ENCODE data around the gene RPUSD4. TPM values are rescaled to one million over a fixed set of nuclear protein-coding genes. Genes with fewer than 3 reads are reported as not detected.

Gene RPUSD4
- total RNA-seq, 1 donor: 20.3 TPM

DNA sequence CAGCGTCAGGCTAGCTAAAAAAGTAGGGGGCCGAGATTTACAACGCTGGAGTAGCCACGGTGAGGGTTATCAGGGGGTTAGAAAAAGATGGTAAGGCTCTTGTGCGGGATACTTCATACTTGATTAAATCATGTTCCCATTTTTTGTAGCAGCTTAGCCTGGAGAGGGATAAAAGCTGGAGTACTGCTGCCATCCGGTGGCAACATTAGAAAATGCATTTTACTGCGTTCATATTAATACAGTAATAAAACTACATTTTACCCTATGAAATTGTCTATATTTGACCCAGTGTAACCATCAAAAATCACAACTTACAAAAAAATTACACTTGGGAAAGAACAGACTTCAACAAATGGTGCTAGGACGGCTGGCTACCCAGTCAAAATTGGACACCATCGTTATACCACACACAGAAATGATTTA is 17.3 kb downstream of the RPUSD4 start:
- Histone ChIP-seq H3K9me3 (ENCODE audit: low read depth, low read length) (no peaks in the 10 kb centered on the region), H3K4me1 (ENCODE audit: insufficient read depth, low read length) (no peaks in the 10 kb centered on the region), H3K4me3 (ENCODE audit: low read length) (no peak overlapping the region), H3K27me3 (ENCODE audit: insufficient read depth, low read length) (no peaks in the 10 kb centered on the region)

DNA sequence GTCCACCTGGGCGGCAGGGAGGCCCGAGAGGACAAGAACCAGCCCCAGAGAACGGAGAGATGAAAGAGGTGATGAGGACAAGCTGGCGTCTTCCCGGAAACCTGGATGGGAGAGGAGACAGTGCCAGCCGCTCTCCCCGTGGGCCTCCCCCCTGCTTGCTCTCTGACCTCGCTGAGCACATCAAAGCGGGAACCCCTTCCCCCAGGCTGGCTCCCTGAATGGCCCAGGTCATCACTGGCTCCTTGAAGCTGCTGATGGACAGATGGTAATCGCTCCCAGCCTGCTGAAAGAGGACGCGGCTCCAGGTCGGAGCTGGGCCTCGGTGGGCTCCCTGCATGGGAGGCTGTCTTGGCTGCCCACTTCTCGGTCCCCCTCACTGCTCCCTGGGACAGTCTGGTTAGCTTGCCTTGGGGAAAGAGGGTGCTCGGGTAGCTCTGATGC is 18.4 kb downstream of the RPUSD4 start:
- Histone ChIP-seq H3K9me3 (ENCODE audit: low read depth, low read length) (no peaks in the 10 kb centered on the region), H3K4me3 (ENCODE audit: low read length) (no peak overlapping the region), H3K27me3 (ENCODE audit: insufficient read depth, low read length) (no peaks in the 10 kb centered on the region), H3K4me1 (ENCODE audit: insufficient read depth, low read length) (no peaks in the 10 kb centered on the region)

DNA sequence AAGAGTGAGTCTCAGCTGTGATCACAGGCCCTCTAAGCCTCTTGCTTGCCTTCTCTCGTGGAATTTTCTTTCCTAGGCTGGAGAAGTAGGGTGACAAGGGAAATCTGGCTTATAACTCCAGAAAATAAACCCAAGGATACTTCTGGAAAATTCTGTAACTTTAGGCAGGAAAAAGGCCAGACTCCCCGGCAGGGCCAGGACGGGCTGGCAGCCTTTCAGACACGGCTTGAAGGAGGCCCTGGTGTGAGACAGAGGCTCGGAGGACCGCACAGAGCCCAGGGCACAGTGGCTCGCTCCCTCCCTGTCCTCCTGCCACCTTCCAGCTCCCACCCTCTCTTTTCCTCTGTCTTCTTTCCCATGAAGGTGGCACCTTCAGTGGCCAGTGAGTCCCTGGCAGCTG is 19.1 kb downstream of the RPUSD4 start:
- Histone ChIP-seq H3K9me3 (ENCODE audit: low read depth, low read length) (no peaks in the 10 kb centered on the region), H3K27me3 (ENCODE audit: insufficient read depth, low read length) (no peaks in the 10 kb centered on the region), H3K4me1 (ENCODE audit: insufficient read depth, low read length) (no peaks in the 10 kb centered on the region), H3K4me3 (ENCODE audit: low read length) (no peak overlapping the region)

DNA sequence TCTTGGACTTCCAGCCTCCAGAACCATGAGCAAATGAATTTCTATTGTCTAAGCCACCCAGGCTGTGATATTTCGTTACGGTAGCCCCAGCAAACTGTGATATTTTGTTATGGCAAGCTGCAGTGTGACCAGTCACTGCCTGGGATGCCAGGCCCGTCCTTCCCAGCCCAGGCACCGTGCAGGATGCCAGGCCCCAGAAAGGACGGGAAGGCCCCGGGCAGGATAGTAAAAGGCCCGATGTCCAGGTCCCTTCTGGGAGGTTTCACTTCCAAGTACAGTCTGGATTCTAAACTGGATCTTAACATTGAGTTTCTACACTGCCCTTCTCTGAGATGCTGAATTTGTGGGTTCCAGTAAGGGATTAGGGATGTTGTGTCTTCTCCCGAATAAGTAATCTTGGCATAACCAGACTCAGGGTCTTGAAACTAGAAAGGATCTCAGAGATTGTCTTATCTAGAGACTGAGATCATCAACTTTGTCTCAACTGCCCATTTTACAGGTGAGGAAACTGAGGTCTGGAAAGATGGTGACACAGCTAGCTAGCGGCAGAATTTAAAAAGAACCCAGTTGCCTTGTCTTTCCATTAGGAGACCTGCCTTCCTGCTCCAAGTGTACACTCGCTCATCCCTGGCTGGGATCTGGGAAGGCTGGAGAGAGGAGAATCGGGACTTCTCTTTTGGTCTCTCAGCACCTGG is 19.9 kb downstream of the RPUSD4 start:
- H3K27me3 ChIP-seq (ENCODE audit: insufficient read depth, low read length): no peaks in the 10 kb centered on the region
- no peak overlapping the region for H3K4me3 ChIP-seq (ENCODE audit: low read length)
- H3K4me1 ChIP-seq (ENCODE audit: insufficient read depth, low read length): no peaks in the 10 kb centered on the region
- H3K9me3 ChIP-seq (ENCODE audit: low read depth, low read length): no peaks in the 10 kb centered on the region

DNA sequence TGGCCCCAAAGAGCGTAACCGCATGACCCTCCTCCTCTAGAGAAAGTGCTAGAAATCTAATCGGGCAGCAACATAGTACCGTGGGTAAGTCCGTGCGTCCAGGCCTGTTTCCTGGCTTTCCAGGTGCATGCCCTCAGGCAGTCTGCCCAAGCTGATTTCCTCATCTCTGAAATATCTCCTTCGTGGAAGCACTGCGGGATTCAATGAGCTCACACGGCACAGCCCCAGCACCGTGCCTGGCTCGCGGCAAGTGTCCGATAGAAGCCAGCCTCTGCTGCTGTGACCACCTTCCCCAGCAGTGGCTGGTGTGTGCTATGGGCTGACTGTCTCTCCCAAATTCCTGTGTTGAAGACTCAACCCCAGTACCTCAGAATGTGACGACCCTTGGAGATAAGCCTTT is 20.7 kb downstream of the RPUSD4 start:
- Histone ChIP-seq H3K9me3 (ENCODE audit: low read depth, low read length) (no peaks in the 10 kb centered on the region), H3K4me1 (ENCODE audit: insufficient read depth, low read length) (no peaks in the 10 kb centered on the region), H3K4me3 (ENCODE audit: low read length) (no peak overlapping the region), H3K27me3 (ENCODE audit: insufficient read depth, low read length) (no peaks in the 10 kb centered on the region)

DNA sequence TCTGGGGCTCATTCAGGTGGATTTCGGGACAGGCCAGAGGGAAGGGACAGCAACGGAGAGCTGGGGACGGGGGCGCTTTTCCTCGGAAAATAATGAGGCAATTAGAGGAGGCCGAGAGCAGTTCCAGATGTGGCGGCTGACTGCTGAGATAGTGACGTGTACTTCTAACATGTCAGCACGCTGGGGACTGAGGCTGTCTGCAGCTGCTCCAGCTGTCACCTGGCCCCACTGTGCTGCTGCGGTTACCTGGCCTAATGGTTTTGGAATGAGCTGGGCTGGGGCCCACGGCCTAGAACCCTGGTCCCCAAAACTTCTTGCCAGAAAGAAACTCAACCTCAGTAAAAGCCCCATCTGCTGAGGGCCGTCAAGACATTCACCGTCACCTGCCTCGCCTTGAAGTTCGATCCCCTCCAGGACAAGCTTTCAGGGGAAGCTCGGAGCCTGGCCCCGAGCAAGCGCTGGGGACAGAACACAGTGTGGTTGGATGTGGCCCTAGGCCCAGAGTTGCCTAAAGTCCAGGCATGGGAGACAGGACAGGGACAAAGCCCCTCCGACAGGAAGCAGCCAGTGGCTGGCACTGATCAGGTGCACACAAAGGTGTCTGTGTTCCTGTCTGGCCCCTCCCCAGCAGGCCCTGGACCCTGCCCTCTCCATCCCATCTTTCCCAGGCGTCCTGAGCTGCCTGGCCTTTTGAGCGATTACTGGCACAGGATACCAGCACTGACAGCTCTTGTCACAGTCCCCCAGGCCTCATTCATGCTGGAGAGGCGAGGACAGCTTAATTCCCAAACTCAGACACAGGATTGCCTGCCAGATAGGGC is 22.1 kb downstream of the RPUSD4 start:
- H3K4me1 ChIP-seq (ENCODE audit: insufficient read depth, low read length): no peaks in the 10 kb centered on the region
- no peak overlapping the region for H3K4me3 ChIP-seq (ENCODE audit: low read length)
- H3K27me3 ChIP-seq (ENCODE audit: insufficient read depth, low read length): no peaks in the 10 kb centered on the region
- H3K9me3 ChIP-seq (ENCODE audit: low read depth, low read length): no peaks in the 10 kb centered on the region

DNA sequence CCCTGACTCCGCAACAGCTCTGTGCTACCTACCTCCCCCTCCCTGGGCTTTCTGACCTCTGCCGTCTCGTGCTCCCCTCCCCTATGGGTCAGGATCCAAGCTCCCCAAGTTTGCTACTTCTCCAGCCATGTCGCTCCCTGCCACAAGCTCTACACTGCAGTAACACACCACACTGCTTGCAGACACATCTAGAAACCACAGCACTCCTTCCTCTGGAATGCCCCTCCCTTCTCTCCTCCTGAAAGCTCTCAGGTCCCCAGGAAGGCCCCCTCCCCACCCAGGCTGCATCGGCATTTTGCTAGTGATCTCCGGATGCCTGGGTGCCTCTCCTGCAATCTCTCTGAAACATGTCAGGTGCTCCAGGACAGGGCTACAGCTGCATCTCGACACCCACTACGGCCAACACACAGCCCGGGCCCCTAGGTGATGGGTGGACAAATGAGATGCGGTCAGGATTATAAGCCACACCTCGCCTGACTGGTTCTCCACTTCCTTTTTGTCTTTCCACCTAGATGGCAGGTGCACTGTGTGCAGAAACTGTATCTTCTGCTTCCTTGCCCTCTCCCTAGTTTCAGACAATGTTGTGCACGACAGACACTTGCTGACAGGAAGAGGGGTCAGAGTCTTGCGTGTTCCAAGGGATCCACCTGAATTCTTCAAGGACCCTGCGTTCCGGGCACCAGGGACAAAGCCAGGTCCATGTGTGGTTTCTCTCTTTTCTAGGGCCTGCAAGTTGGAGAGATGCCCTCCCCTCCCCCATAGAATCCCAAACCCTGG is 22.9 kb downstream of the RPUSD4 start:
- H3K4me3 ChIP-seq (ENCODE audit: low read length): no peak overlapping the region
- H3K9me3 ChIP-seq (ENCODE audit: low read depth, low read length): no peaks in the 10 kb centered on the region
- H3K27me3 ChIP-seq (ENCODE audit: insufficient read depth, low read length): no peaks in the 10 kb centered on the region
- no peaks in the 10 kb centered on the region for H3K4me1 ChIP-seq (ENCODE audit: insufficient read depth, low read length)

DNA sequence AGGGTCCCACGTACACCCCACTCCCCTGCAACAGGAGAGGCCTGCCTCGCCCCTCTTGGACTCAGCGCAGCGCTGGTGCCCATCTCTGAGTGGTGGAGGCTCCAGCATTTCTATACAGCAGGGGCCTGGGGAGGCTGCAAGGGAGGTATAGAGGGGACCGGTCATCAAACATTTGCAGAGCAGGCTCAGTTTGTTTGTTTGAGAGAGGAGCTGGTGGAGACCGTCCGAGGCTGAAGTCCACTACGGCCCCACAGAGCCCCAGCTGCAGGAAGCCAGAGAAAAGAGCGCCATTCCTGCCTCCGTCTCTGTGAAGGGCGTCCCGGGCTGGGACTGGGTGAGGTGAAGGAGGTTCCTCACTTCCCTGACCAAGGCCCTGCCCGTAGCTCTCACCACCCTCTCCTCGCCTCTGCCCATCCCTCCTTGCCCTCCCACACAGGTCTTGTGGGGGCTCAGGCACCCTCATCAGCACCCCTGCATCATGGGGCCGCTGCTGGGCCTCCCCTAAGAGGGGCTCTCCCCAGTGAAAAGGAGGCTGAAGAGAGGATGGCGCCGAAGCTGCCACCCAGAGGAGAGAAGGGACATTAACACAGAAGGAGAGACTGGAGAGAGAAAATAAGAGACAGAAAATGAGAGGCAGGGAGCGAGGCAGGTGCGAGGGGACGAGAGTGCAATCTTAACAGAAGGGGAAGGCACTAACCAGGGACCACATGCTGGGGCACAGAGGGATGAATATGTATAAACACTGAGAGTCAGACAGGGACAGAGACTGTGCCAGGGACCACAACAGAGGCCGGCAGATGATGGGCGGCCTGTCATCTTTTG is 24.5 kb downstream of the RPUSD4 start:
- Histone ChIP-seq H3K27me3 (ENCODE audit: insufficient read depth, low read length) (no peaks in the 10 kb centered on the region), H3K4me3 (ENCODE audit: low read length) (no peak overlapping the region), H3K4me1 (ENCODE audit: insufficient read depth, low read length) (no peaks in the 10 kb centered on the region), H3K9me3 (ENCODE audit: low read depth, low read length) (no peaks in the 10 kb centered on the region)

DNA sequence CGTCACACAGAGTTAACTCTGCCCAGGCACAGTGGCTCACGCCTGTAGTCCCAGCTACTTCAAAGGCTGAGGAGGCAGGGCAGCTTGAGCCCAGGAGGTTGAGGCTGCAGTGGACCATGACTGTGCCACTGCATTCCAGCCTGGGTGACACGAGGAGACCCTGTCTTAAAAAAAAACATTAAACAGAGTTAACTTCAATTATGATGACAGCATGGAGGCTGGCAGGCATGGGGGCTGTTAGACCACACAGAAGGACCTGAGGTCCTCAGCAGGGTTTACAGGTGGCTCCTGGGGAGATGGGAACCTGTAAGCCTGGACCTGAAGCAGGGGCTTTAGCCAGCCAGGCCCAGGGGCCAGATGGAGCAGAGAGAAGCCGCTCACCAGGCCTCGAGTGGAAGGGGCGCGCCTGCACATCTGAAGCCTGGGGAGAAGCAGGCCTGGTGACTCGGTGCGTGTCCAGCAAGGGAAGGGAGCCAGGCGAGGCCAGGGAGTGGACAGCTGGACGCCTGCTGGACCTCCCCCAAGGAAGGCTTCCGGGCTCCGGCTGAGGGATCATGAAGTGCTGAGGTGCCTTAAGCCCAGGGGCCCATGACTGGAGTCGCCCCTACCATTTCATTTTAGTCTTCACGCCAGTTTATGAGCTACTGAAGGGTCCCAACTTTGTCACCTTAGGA is 25.3 kb downstream of the RPUSD4 start:
- Histone ChIP-seq H3K4me1 (ENCODE audit: insufficient read depth, low read length) (no peaks in the 10 kb centered on the region), H3K27me3 (ENCODE audit: insufficient read depth, low read length) (no peaks in the 10 kb centered on the region), H3K4me3 (ENCODE audit: low read length) (no peak overlapping the region), H3K9me3 (ENCODE audit: low read depth, low read length) (no peaks in the 10 kb centered on the region)

DNA sequence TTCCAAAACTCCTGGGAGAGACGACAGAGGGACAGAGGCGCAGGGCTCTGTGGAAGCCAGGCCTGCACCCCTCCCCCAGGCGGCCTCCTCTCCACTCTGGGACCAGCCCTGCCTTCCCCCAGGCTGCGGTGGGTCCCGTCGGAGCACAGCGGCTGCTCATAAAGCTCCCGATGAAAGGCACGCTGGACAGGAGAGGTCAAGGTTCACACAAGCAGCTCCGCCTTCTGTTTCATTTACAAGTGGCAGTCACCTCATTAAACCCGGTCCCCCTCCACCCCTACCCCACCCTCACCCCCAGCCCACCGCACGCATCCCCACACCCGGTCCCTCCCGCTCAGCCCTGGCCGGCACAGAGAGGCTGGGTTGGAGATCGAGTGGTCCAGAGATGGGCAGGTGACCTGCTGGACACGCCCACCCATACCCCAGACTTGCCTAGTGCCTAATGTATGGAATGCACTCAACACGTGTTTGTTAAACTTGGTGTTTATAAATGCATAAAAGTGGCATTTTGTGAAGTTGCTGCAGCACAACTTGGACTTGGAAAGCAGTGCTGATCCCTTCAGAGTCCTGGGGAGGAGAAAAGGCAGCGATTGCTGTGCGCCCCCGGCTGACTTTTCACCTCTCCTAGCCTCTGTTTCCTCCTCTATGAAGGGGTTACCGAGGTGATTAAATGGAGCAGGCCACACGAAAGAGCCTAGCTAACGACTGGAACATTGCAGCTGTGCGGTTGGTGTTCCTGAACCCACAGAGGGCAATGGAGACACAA is 26.0 kb downstream of the RPUSD4 start:
- Histone ChIP-seq H3K4me1 (ENCODE audit: insufficient read depth, low read length) (no peaks in the 10 kb centered on the region), H3K27me3 (ENCODE audit: insufficient read depth, low read length) (no peaks in the 10 kb centered on the region), H3K4me3 (ENCODE audit: low read length) (no peak overlapping the region), H3K9me3 (ENCODE audit: low read depth, low read length) (no peaks in the 10 kb centered on the region)

DNA sequence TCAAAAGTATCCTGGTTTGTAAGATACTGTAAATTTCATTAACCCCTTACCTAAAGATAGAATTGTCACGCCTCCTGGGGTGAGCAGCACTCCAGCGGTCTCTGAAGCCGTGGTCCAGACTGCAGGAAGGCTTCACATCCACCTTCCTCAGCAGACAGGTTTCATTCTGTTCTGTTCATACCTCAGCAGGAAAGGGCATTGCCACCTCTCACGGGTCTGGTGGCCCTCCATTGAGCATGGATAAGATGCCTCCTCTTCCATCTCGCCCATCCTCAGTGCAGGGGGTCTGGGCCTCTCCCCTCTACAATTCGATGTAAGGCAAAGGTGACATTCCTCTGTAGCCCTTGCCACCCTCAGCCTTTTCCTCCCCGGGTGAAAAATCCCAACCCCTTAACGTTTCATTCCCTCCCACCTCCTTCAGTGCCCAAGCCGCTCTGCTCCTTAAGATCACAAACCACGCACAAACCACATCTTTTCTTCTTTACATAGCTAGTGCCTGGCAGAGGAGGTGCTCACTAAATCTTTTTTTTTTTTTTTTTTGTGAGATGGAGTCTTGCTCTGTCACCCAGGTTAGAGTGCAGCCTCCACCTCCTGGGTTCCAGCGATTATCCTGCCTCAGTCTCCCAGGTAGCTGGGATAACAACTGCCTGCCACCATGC is 28.5 kb downstream of the RPUSD4 start:
- H3K4me1 ChIP-seq (ENCODE audit: insufficient read depth, low read length): no peaks in the 10 kb centered on the region
- H3K27me3 ChIP-seq (ENCODE audit: insufficient read depth, low read length): no peaks in the 10 kb centered on the region
- H3K9me3 ChIP-seq (ENCODE audit: low read depth, low read length): no peaks in the 10 kb centered on the region
- H3K4me3 ChIP-seq (ENCODE audit: low read length): no peak overlapping the region

DNA sequence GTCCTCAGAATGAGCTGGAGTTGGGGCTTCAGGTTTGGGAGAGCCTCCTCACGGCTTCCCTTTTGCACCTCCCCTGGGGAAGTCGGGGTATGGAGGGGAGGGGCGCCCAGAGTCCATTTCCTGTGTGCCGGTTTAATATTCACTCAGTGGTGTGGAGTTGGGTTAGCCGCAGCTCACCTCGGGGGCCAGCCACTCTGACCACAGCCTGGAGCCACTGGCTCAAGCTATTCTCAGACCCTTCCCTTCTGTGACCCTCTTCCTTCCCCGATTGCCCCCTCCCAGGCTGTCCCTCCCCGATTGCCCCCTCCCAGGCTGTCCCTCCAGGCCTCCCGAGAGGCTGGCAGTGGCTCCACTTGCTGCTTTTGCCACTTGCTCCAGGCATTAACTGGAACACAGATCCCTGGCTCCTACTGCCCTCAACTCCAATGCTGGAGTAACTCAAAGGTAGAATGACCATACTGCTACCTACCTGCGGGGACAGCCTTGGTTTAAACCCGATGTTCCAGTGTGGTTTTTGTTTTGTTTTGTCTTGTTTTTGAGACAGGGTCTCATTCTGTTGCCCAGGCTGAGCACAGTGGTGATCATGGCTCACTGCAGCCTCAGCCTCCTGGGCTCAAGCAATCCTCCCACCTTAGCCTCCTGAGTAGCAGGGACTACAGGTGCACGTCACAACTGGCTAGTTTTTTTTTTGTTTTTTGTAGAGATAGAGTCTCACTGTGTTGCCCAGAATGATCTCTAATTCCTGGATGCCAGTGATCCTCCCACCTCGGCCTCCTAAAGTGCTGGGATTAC is 29.3 kb downstream of the RPUSD4 start:
- Histone ChIP-seq H3K27me3 (ENCODE audit: insufficient read depth, low read length) (no peaks in the 10 kb centered on the region), H3K4me3 (ENCODE audit: low read length) (no peak overlapping the region)

More for the DNA sequence above, 29.3 kb downstream of the RPUSD4 start:
- Histone ChIP-seq H3K9me3 (ENCODE audit: low read depth, low read length) (no peaks in the 10 kb centered on the region), H3K4me1 (ENCODE audit: insufficient read depth, low read length) (no peaks in the 10 kb centered on the region)

All from mononuclear cell (primary cell).